HG03103 (cell line): ENCODE data around the gene BHLHA15.

Source experiments
- ATAC-seq: cut with Tn5 transposase; IDR thresholded peaks from one replicate; pipeline ENCODE4 v1.9.1; 2021; ENCODE audit warnings: low read depth; ENCODE audit not compliant: unreplicated experiment

Gene BHLHA15

GRCh38 chr7:98223351-98223897 is 12.2 kb downstream of the BHLHA15 start:
- no peak for ATAC-seq

- no peak for ATAC-seq
Measured at GRCh38 chr7:98223898-98224700, 12.9 kb downstream of the BHLHA15 start.

GRCh38 chr7:98224701-98225181 is 13.5 kb downstream of the BHLHA15 start:
- ATAC-seq = no peak

- no peak for ATAC-seq
Measured at GRCh38 chr7:98225913-98226614, 14.8 kb downstream of the BHLHA15 start.

- ATAC-seq = no peak
Measured at GRCh38 chr7:98227939-98228338, 16.7 kb downstream of the BHLHA15 start.

GRCh38 chr7:98228801-98229200 is 17.6 kb downstream of the BHLHA15 start:
- no peak for ATAC-seq

GRCh38 chr7:98229441-98229840 is 18.2 kb downstream of the BHLHA15 start:
- no peak for ATAC-seq

- no peak for ATAC-seq
Measured at GRCh38 chr7:98229991-98230745, 18.9 kb downstream of the BHLHA15 start.

- no peak for ATAC-seq
Measured at GRCh38 chr7:98230746-98231471, 19.7 kb downstream of the BHLHA15 start.

- no peak for ATAC-seq
Measured at GRCh38 chr7:98231493-98232262, 20.4 kb downstream of the BHLHA15 start.

GRCh38 chr7:98232263-98232585 is 21.0 kb downstream of the BHLHA15 start:
- no peak for ATAC-seq

- ATAC-seq = no peak
Measured at GRCh38 chr7:98232799-98233198, 21.6 kb downstream of the BHLHA15 start.

- ATAC-seq = no peak
Measured at GRCh38 chr7:98233219-98234070, 22.2 kb downstream of the BHLHA15 start.

GRCh38 chr7:98234429-98235147 is 23.3 kb downstream of the BHLHA15 start:
- no peak for ATAC-seq

- no peak for ATAC-seq
Measured at GRCh38 chr7:98235901-98236300, 24.7 kb downstream of the BHLHA15 start.

GRCh38 chr7:98236355-98237185 is 25.3 kb downstream of the BHLHA15 start:
- ATAC-seq = no peak

- no peak for ATAC-seq
Measured at GRCh38 chr7:98238076-98238475, 26.8 kb downstream of the BHLHA15 start.
